ENCODE measurements around the gene UGGT2. TPM values are rescaled to one million over a fixed set of nuclear protein-coding genes. Genes with fewer than 3 reads are reported as not detected.
"Not testable (repeated sequence)": the region's sequence is repeated elsewhere in the genome, so short reads cannot be mapped to it uniquely, and the experiment has no call there.

The UGGT2 gene
- total and polyA plus RNA-seq, 2 donors (not counting 1 experiment from before 2014, with no cell fraction given) = 0.39 to 6.7 TPM

- Histone ChIP-seq H2AFZ (ENCODE audit: insufficient read depth, low read depth, low read length, poor library complexity, severe bottlenecking) (no peak overlapping the region), H3K27ac (ENCODE audit: low read length in 2 of 2) (no peak overlapping the region), H3K9ac (ENCODE audit: low read length) (no peak overlapping the region), H3K9me3 (ENCODE audit: control extremely low read depth in 1 of 3, control insufficient read depth in 2 of 3, insufficient read depth in 1 of 3, low read length in 2 of 3) (peaks cover 0 to 8% (median 0%) of the 10 kb centered on the region in 3 donors), H3K36me3 (replicated peaks in 1 of 2; ENCODE audit: control extremely low read depth in 1 of 2, control insufficient read depth in 1 of 2, extremely low read depth in 1 of 2, insufficient read depth in 2 of 2, low read length in 1 of 2) (peaks cover 7 to 30% of the 10 kb centered on the region in 2 experiments), H4K20me1 (ENCODE audit: control insufficient read depth, insufficient read depth, low read length, poor library complexity, severe bottlenecking) (no peaks in the 10 kb centered on the region), H3K4me1 (ENCODE audit: control insufficient read depth in 2 of 2, insufficient read depth in 2 of 2, low read length in 2 of 2) (no peaks in the 10 kb centered on the region), H3K27me3 (replicated peaks in 1 of 4; ENCODE audit: control extremely low read depth in 1 of 4, control insufficient read depth in 3 of 4, insufficient read depth in 4 of 4, low read length in 3 of 4) (no peaks in the 10 kb centered on the region), H3K79me2 (ENCODE audit: control insufficient read depth, insufficient read depth, low read length) (no peaks in the 10 kb centered on the region), H3K4me3 (ENCODE audit: control extremely low read depth in 1 of 5, extremely low read depth in 1 of 5, insufficient read depth in 1 of 5, low read depth in 2 of 5, low read length in 4 of 5) (no peak overlapping the region), H3K4me2 (replicated peaks; ENCODE audit: low read depth, low read length, poor library complexity, severe bottlenecking) (no peak overlapping the region)
- ChIA-PET CTCF (no interaction called here), POLR2A (no interaction called here)
- H3K27ac Mint-ChIP-seq = no peak overlapping the region
- H3K27me3 Mint-ChIP-seq = no peaks in the 10 kb centered on the region
- H3K4me3 Mint-ChIP-seq = no peak overlapping the region
- ATAC-seq (ENCODE audit: low read depth) (no peak), DNase-seq (no peak)
- TF ChIP-seq CTCF (IDR thresholded peaks at IDR 0.05) = no peak
- TF ChIP-seq EZH2 (IDR thresholded peaks at IDR 0.05; ENCODE audit: borderline replicate concordance, insufficient read depth, low read depth, low read length, poor library complexity, severe bottlenecking) = no peak
- 100% methylated on average over 3 of the region's 5 CpGs for WGBS (ENCODE audit: insufficient coverage)
- H3K4me1 Mint-ChIP-seq = no peaks in the 10 kb centered on the region
- intact Hi-C loops (cut with micrococcal nuclease) = no loop called here
- no peaks in the 10 kb centered on the region for H3K9me3 Mint-ChIP-seq (ENCODE audit: insufficient read depth)
Measured at GRCh38 chr13:95783747-95784146, 269.5 kb downstream of the UGGT2 start.

DNA sequence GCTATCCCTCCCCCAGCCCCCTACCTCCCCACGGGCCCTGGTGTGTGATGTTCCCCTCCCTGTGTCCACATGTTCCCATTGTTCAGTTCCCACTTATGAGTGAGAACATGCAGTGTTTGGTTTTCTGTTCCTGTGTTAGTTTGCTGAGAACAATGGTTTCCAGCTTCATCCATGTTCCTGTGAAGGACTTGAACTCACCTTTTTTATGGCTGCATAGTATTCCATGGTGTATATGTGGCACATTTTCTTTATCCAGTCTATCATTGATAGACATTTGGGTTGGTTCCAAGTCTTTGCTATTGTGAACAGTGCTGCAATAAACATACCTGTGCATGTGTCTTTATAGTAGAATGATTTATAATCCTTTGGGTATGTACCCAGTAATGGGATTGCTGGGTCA lies 271.3 kb downstream of the UGGT2 start:
- H3K27ac Mint-ChIP-seq; CTCF ChIA-PET; H3K4me2 ChIP-seq (replicated peaks; ENCODE audit: low read depth, low read length, poor library complexity, severe bottlenecking); H4K20me1 ChIP-seq (ENCODE audit: control insufficient read depth, insufficient read depth, low read length, poor library complexity, severe bottlenecking); H3K9ac ChIP-seq (ENCODE audit: low read length); intact Hi-C loops (cut with micrococcal nuclease); DNase-seq; H3K27me3 ChIP-seq (replicated peaks in 1 of 4; ENCODE audit: control extremely low read depth in 1 of 4, control insufficient read depth in 3 of 4, insufficient read depth in 4 of 4, low read length in 3 of 4); H3K27ac ChIP-seq (ENCODE audit: low read length in 2 of 2); H3K4me1 ChIP-seq (ENCODE audit: control insufficient read depth in 2 of 2, insufficient read depth in 2 of 2, low read length in 2 of 2); H3K4me3 ChIP-seq (ENCODE audit: control extremely low read depth in 1 of 5, extremely low read depth in 1 of 5, insufficient read depth in 1 of 5, low read depth in 2 of 5, low read length in 4 of 5); POLR2A ChIA-PET; H3K79me2 ChIP-seq (ENCODE audit: control insufficient read depth, insufficient read depth, low read length); ATAC-seq (ENCODE audit: low read depth); H2AFZ ChIP-seq (ENCODE audit: insufficient read depth, low read depth, low read length, poor library complexity, severe bottlenecking); H3K4me1 Mint-ChIP-seq; H3K4me3 Mint-ChIP-seq; H3K9me3 ChIP-seq (ENCODE audit: control extremely low read depth in 1 of 3, control insufficient read depth in 2 of 3, insufficient read depth in 1 of 3, low read length in 2 of 3); H3K27me3 Mint-ChIP-seq; H3K9me3 Mint-ChIP-seq (ENCODE audit: insufficient read depth): not testable (repeated sequence)
- H3K36me3 ChIP-seq (replicated peaks in 1 of 2; ENCODE audit: control extremely low read depth in 1 of 2, control insufficient read depth in 1 of 2, extremely low read depth in 1 of 2, insufficient read depth in 2 of 2, low read length in 1 of 2) = peaks cover 0 to 12% of the 10 kb centered on the region in 2 experiments
- WGBS (ENCODE audit: insufficient coverage) = no CpG with 5 or more reads among the region's 1 CpG
